ENCODE measurements around the gene ADAMTS2. TPM values are rescaled to one million over a fixed set of nuclear protein-coding genes. Genes with fewer than 3 reads are reported as not detected.

ADAMTS2 gene
- total and polyA plus RNA-seq, 2 donors (not counting 3 experiments of a cell fraction or from before 2014, with no cell fraction given): not detected

- H3K27me3 ChIP-seq (ENCODE audit: control insufficient read depth in 2 of 2, insufficient read depth in 2 of 2, low read length in 2 of 2): no peaks in the 10 kb centered on the region
- dilution Hi-C loops (cut with MboI; ENCODE audit: extremely low pct_ligation_motif_present, low sequenced_read_pairs): no loop called here
- intact Hi-C loops (cut with micrococcal nuclease): no loop called here
- ChIA-PET POLR2A (no interaction called here), CTCF (no interaction called here)
- no peak for DNase-seq (ENCODE audit: low read depth, low spot score)
- FAIRE-seq: no peak
- no peaks in the 10 kb centered on the region for H3K4me1 ChIP-seq (ENCODE audit: control insufficient read depth, extremely low read depth, insufficient read depth, low read length)
- no peaks in the 10 kb centered on the region for H4K20me1 ChIP-seq (replicated peaks; ENCODE audit: control insufficient read depth, extremely low read depth, insufficient read depth, low read length)
- BruUV-seq (replicated peaks): no TSS peak
- no peak overlapping the region for H3K9ac ChIP-seq (replicated peaks; ENCODE audit: extremely low read depth, insufficient read depth, low read length)
- H3K36me3 ChIP-seq (ENCODE audit: control insufficient read depth in 2 of 2, extremely low read depth in 1 of 2, insufficient read depth in 2 of 2, low read length in 2 of 2): no peaks in the 10 kb centered on the region
- H3K9me3 ChIP-seq (replicated peaks; ENCODE audit: control insufficient read depth, insufficient read depth, low read length): peaks cover 3% of the 10 kb centered on the region
- no peaks in the 10 kb centered on the region for H3K9me1 ChIP-seq (replicated peaks; ENCODE audit: control insufficient read depth, extremely low read depth, insufficient read depth, low read length)
- TF ChIP-seq GATA2 (IDR thresholded peaks at IDR 0.05; ENCODE audit: insufficient read depth, insufficient read length, low read depth, low read length): no peak
- no peak for TF ChIP-seq POLR2AphosphoS5 (IDR thresholded peaks at IDR 0.05; ENCODE audit: insufficient read depth, low read depth, low read length)
- TF ChIP-seq FOS (IDR thresholded peaks at IDR 0.05; ENCODE audit: borderline replicate concordance, insufficient read depth, low read length): no peak
- TF ChIP-seq MYC (IDR thresholded peaks at IDR 0.05; ENCODE audit: low read depth, low read length): no peak
- no peak for TF ChIP-seq EZH2 (IDR thresholded peaks at IDR 0.05; ENCODE audit: borderline replicate concordance, low read depth, low read length, severe bottlenecking)
- no peak for TF ChIP-seq CTCF (IDR thresholded peaks at IDR 0.05; ENCODE audit: extremely low read depth in 1 of 2, insufficient read depth in 1 of 2, low read depth in 1 of 2, low read length in 2 of 2)
- TF ChIP-seq MAX (IDR thresholded peaks at IDR 0.05; ENCODE audit: insufficient read depth, insufficient read length): no peak
- no peak for TF ChIP-seq POLR2A (IDR thresholded peaks at IDR 0.05; ENCODE audit: low read depth, low read length)
- TF ChIP-seq JUN (IDR thresholded peaks at IDR 0.05; ENCODE audit: borderline replicate concordance, insufficient read depth, insufficient read length, low read depth): no peak
- no peaks in the 10 kb centered on the region for H3K79me2 ChIP-seq (ENCODE audit: control insufficient read depth, insufficient read depth, low read length)
- no peak overlapping the region for H3K27ac ChIP-seq (ENCODE audit: insufficient read depth, low read depth, low read length)
- H3K4me2 ChIP-seq (ENCODE audit: insufficient read depth, low read length): no peak overlapping the region
- no peak overlapping the region for H2AFZ ChIP-seq (ENCODE audit: low read depth, low read length)
- H3K4me3 ChIP-seq (replicated peaks in 1 of 3; ENCODE audit: insufficient read depth in 1 of 3, low read depth in 1 of 3, low read length in 3 of 3): no peak overlapping the region
Observed at GRCh38 chr5:179180921-179181645, 164.2 kb downstream of the ADAMTS2 start.
